Panc1 (cell line): ENCODE data around the gene EYA2. TPM values are rescaled to one million over a fixed set of nuclear protein-coding genes. Genes with fewer than 3 reads are reported as not detected.

Experiments used
- ATAC-seq: fragments of 200-7000 bp; cut with Tn5 transposase; 2 replicates; pipeline ENCODE4 v1.9.1; 2020; ENCODE audit warnings: mild to moderate bottlenecking, moderate library complexity
- BruUV-seq: library from RNA; stranded (reverse); fragments of 400-500 nt; replicated peaks from 2 replicates; lab custom pipeline; 2021; lab: Mats Ljungman, UMichigan
- CTCF ChIA-PET: fragments of 300-600 bp; sonication (Branson Sonifier 250); formaldehyde crosslinking; loops from one replicate; lab custom pipeline; 2022; ENCODE audit warnings: antibody characterized with exemption; lab: Charles Lee
- POLR2A ChIA-PET: fragments of 300-600 bp; sonication (Branson Sonifier 250); formaldehyde crosslinking; loops from one replicate; lab custom pipeline; 2022; ENCODE audit warnings: antibody characterized with exemption; lab: Charles Lee
- DNase-seq: peaks from one replicate; pipeline ENCODE4 v3.0.0-alpha.2; 2010; ENCODE audit warnings: low read depth, low spot score
- H3K27ac ChIP-seq: 2 replicates; pipeline ENCODE4 v1.5.1; 2011; ENCODE audit warnings: mild to moderate bottlenecking, low read length, inconsistent platforms
- H3K27me3 ChIP-seq: fragments of 200-500 bp; sonication (Bioruptor generic); 2 replicates; pipeline ENCODE4 v1.6.0; 2014; ENCODE audit warnings: low read length, inconsistent platforms; ENCODE audit not compliant: control insufficient read depth, insufficient read depth
- H3K36me3 ChIP-seq: fragments of 200-500 bp; sonication (Bioruptor generic); 2 replicates; pipeline ENCODE4 v1.5.1; 2014; ENCODE audit warnings: inconsistent platforms, mild to moderate bottlenecking, low read length, moderate library complexity; ENCODE audit not compliant: control insufficient read depth, insufficient read depth
- H3K4me1 ChIP-seq: 2 replicates; pipeline ENCODE4 v1.5.1; 2011; ENCODE audit warnings: inconsistent platforms, mild to moderate bottlenecking, low read length, moderate library complexity; ENCODE audit not compliant: control insufficient read depth, insufficient read depth
- H3K4me3 ChIP-seq, 2 experiments: 2 replicates each; pipeline ENCODE4 v1.5.1; 2011 to 2012; ENCODE audit warnings: low read depth in 2 of 2, low read length in 2 of 2, mild to moderate bottlenecking in 2 of 2, inconsistent platforms in 1 of 2, moderate library complexity in 1 of 2
- H3K9me3 ChIP-seq: fragments of 200-500 bp; sonication (Bioruptor generic); 2 replicates; pipeline ENCODE4 v1.5.1; 2014; ENCODE audit warnings: low read depth, mild to moderate bottlenecking, inconsistent platforms, low read length, moderate library complexity; ENCODE audit not compliant: control insufficient read depth, insufficient read depth
- CTCF ChIP-seq: fragments of 450-650 bp; IDR thresholded peaks from 2 replicates; pipeline ENCODE4 v1.5.1; 2017; ENCODE audit warnings: mild to moderate bottlenecking
- POLR2AphosphoS5 ChIP-seq: IDR thresholded peaks from 2 replicates; pipeline ENCODE4 v1.6.1; 2012; ENCODE audit warnings: mild to moderate bottlenecking, low read depth, low read length, moderate library complexity
- REST ChIP-seq, 2 experiments: IDR thresholded peaks; 2 replicates each; pipeline ENCODE4 v1.6.1; 2011 to 2012; ENCODE audit warnings: low read depth in 2 of 2, control low read depth in 1 of 2, low read length in 1 of 2, mild to moderate bottlenecking in 1 of 2, moderate library complexity in 1 of 2; ENCODE audit not compliant: insufficient read depth in 1 of 2
- SIN3A ChIP-seq: IDR thresholded peaks from 2 replicates; pipeline ENCODE4 v1.6.1; 2012; ENCODE audit warnings: low read depth, mild to moderate bottlenecking, low read length, moderate library complexity, borderline replicate concordance; ENCODE audit not compliant: insufficient read depth
- TCF7L2 ChIP-seq: IDR thresholded peaks from 2 replicates; pipeline ENCODE4 v1.6.1; 2011; ENCODE audit warnings: mild to moderate bottlenecking, low read depth, low read length, inconsistent platforms
- in situ Hi-C: cut with HindIII; loops from 2 replicates; pipeline ENCODE4 v1.10.0; 2016; ENCODE audit warnings: low sequenced_read_pairs, low pct_unique_long_range_greater_than_20kb
- intact Hi-C: fragments of 100-400 bp; cut with micrococcal nuclease; formaldehyde crosslinking; loops from one replicate; pipeline ENCODE4 v1.10.0; 2022; ENCODE audit not compliant: unreplicated experiment
- total RNA-seq: library from RNA; stranded (reverse); gene quantifications from one replicate; pipeline ENCODE4 v1.2.1, GENCODE V29; 2021; ENCODE audit not compliant: unreplicated experiment

The EYA2 gene
- total RNA-seq, 1 experiment from 2014 or later: 1.9 TPM

- Histone ChIP-seq H3K4me1 (no peaks in the 10 kb centered on the region), H3K27me3 (no peaks in the 10 kb centered on the region), H3K4me3 (no peak overlapping the region), H3K36me3 (no peaks in the 10 kb centered on the region), H3K27ac (no peak overlapping the region), H3K9me3 (no peaks in the 10 kb centered on the region)
- intact Hi-C loops: no loop called here
- no TSS peak for BruUV-seq
- no peak for ATAC-seq
- CTCF ChIA-PET: no interaction called here
- DNase-seq: no peak
- POLR2A ChIA-PET: no interaction called here
- no peak for TF ChIP-seq REST (IDR thresholded peaks at IDR 0.05; ENCODE audit: insufficient read depth in 1 of 2, low read depth in 2 of 2, low read length in 1 of 2)
- TF ChIP-seq POLR2AphosphoS5: no peak
- TF ChIP-seq CTCF: no peak
- TF ChIP-seq TCF7L2: no peak
- no peak for TF ChIP-seq SIN3A
- in situ Hi-C loops: no loop called here
These were observed 224.0 kb downstream of the EYA2 start for GRCh38 chr20:47118641-47119040.

GRCh38 chr20:47120346-47120936 is 225.8 kb downstream of the EYA2 start:
- ChIA-PET CTCF (no interaction called here), POLR2A (no interaction called here)
- DNase-seq: no peak
- no TSS peak for BruUV-seq
- TF ChIP-seq CTCF (no peak), REST (IDR thresholded peaks at IDR 0.05; ENCODE audit: insufficient read depth in 1 of 2, low read depth in 2 of 2, low read length in 1 of 2) (no peak), SIN3A (no peak), TCF7L2 (no peak), POLR2AphosphoS5 (no peak)
- in situ Hi-C loops (no loop called here), intact Hi-C loops (no loop called here)
- H3K27ac ChIP-seq: no peak overlapping the region
- no peaks in the 10 kb centered on the region for H3K36me3 ChIP-seq
- no peaks in the 10 kb centered on the region for H3K27me3 ChIP-seq
- no peaks in the 10 kb centered on the region for H3K9me3 ChIP-seq
- H3K4me1 ChIP-seq: no peaks in the 10 kb centered on the region
- ATAC-seq: no peak
- no peak overlapping the region for H3K4me3 ChIP-seq
